ENCODE measurements around the gene DCXR.

The DCXR gene

GRCh38 chr17:82037092-82037888 is at the start of gene DCXR:
DCXR (minus strand) TSS chr17:82037697; CDS start chr17:82037682, 15 bp downstream.
- peak; percentile 96 for DNase-seq (ENCODE audit: low read depth)

GRCh38 chr17:82085931-82086764 is 48.7 kb upstream of the DCXR start:
- no peak for DNase-seq (ENCODE audit: low read depth)

DNA sequence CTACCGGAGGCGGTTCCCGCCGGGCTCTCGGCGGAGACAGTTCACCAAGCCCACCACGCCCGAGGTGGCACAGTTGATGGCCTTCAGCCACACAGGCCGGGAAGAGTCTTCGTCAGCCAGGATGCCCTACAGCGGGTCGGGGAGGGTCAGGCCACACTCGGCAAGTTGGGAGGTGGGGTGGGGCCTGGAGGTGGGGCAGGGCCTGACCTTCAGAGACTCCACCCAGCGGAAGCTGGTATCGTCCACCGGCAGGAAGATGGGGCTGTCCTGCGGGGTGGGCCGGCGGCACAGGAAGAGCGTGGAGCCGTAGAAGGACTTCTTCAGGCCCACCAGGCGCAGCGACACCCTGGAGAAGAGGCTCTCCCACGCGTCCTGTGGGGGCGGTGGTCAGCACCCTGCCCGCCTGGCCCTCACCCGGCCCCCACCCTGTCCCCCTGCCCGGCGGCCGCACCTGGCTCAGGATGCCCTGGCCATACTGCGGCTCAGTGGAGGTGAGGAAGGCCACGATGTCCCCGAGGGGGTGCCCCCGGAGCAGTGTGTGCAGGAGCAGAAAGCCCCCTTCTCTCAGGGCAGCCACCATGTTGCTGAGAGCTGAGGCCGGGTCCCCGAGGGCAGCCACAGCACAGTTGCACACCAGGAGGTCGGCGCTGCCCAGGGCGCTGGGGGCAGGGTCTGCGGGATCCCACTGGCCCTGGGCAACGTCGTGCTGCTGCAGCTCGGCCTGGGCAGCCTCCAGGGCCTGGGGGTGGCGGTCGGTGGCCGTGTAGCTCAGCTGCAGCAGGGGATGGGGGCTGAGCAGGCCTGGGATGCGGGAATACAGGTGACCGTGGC is 47.7 kb upstream of the DCXR start:
- DNase-seq (ENCODE audit: low read depth), result no peak

DNA sequence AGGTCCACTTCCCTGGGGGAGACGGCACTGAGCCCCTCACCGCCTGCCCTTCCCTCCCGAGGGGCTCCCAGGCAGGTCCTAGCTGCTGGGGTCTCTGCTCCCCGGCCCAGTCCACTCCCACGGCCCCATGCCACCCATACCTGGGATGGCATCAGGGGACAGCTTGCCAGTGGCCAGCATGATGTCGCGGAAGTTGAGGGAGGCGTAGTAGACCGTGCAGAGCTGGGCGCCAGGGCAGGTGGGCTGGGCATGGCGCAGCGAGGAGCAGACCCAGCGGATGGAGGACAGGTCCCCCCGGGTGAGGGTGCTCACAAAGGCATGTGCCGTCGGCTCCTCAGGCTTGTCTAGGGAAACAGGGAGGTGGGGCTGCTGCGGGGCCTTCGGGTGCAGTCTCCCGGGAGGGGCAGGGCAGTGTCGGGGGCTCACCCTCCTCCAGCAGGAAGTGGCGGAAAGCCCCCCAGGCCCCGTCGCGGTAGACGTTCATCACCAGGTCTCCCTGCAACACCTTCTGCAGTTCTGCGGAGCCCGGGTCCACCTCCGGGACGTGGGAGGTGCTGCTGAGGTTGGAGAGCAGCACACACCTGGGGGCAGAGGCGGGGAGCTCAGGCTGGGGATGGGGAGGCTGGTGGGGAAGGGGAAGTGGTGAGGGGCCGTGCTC is 47.0 kb upstream of the DCXR start:
- no peak for DNase-seq (ENCODE audit: low read depth)

- DNase-seq (ENCODE audit: low read depth), result no peak
Measured at GRCh38 chr17:82083533-82084359, 46.2 kb upstream of the DCXR start.

- no peak for DNase-seq (ENCODE audit: low read depth)
Measured at GRCh38 chr17:82083009-82083408, 45.5 kb upstream of the DCXR start.

- DNase-seq (ENCODE audit: low read depth), result no peak
Measured at GRCh38 chr17:82082456-82082855, 45.0 kb upstream of the DCXR start.

GRCh38 chr17:82081966-82082365 is 44.5 kb upstream of the DCXR start:
- DNase-seq (ENCODE audit: low read depth), result no peak

- DNase-seq (ENCODE audit: low read depth), result no peak
Measured at GRCh38 chr17:82081546-82081945, 44.0 kb upstream of the DCXR start.

- no peak for DNase-seq (ENCODE audit: low read depth)
Measured at GRCh38 chr17:82080789-82081464, 43.4 kb upstream of the DCXR start.

DNA sequence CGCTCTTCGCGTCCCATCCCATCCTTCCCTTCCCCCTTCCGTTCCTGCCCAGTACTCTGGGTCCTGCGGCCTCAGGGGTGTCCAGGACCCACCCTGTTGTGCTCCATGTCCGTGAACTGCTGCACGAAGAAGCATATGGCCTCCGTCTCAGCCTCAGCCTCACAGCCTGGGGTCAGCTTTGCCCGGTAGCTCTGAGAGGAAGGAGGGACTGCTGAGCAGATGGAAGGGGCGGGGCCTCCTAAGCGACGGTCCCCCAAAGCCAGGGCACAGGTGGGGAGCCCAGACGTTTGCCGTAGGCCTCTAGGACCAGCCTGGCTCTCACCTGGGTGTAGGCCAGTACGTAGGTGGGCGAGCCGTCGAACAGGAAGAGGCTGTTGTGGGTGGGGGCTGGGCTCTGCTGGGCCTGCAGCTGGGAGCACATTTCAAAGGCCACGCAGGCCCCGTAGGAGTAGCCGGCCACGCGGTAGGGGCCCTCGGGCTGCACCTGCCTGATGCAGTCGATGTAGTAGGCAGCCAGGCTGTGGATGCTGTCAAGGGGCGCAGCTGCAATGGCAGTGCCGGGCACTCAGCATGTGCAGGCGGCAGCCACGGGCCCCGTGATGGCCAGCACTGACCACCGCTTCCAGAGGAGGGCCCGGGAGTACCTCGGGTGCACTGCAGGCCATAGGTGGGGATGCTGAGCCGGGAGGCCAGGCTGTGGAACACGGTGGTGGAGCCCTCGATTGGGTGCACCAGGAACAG is 42.7 kb upstream of the DCXR start:
- DNase-seq (ENCODE audit: low read depth), result no peak

GRCh38 chr17:82079001-82079677 is 41.6 kb upstream of the DCXR start:
- DNase-seq (ENCODE audit: low read depth), result no peak

DNA sequence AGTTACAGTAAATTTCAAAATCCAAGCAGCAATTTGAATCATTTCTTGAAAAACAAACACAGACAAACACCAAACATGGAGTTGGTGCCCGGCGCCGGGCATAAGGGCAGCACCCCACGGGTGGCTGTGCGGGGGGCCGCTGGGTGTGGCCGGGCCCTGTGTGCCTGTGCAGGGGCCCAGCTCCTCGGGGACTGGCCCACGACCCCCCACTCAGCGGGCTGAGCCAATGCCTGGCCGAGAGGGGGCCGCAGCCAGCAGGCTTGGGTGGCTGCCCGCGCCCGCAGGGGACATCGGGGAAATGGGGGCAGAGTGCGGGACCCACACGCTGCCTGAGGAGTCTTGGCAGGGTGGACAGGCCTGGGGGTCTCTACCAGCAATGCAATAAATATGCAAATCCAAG is 40.9 kb upstream of the DCXR start:
- DNase-seq (ENCODE audit: low read depth), result no peak

DNA sequence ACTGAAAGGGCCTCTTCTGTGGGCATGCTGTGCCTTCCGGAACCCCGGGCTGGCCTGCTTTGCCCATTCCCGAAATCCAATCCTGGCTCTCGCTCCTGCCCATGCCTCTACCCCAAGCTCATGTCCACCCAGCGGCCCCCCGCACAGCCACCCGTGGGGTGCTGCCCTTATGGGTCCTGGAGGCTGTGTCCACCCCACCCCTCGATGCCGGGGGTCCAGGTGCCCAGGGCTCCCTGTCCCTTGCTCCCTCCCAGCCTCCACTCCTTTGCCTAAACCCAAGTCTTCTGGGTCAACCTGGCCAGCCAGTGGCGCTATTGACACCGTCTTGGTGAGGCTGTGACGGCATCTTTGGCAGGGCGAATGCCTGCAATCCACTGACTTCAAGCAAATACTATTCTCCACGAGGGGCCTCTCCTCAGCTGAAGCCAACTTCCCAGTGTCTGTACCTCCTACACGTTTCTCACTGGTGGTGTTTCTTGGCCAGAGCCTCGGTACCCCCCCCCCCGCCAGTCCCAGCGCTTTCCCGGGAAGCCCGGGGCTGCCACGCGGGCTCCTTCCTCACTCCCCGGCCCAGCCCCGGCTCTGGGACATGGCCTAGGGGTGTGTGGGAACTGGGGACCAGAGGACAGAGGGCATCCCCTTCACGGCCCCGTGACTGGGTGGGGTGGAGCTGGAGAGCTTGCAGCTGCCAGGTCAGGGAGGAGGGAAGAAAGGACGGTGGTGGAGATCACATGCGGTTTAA is 40.3 kb upstream of the DCXR start:
- DNase-seq (ENCODE audit: low read depth), result no peak

- DNase-seq (ENCODE audit: low read depth), result no peak
Measured at GRCh38 chr17:82076785-82077591, 39.5 kb upstream of the DCXR start.

GRCh38 chr17:82076018-82076784 is 38.7 kb upstream of the DCXR start:
- no peak for DNase-seq (ENCODE audit: low read depth)

DNA sequence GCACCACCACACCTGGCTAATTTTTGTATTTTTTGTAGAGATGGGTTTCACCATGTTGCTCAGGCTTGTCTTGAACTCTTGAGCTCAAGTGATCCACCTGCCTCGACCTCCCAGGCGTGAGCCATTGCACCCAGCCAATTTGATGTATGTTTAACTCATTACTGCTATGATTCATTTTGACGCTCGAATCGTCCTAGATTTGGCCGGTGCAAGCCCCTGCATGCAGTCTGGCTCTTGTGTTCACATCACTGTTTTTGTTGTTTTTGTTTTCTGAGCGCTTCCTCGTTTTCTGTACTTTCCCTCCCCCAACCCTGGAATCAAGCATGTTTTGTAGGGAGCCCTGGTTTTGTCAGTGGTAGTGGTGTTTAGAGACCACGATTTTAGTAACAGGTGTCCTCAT is 35.9 kb upstream of the DCXR start:
- DNase-seq (ENCODE audit: low read depth), result no peak
